GM12878 (cell line): Measurements from ENCODE around the gene EMILIN3. TPM values are rescaled to one million over a fixed set of nuclear protein-coding genes. Genes with fewer than 3 reads are reported as not detected.

Experiments used
- ATAC-seq: fragments of 200-7000 bp; cut with Tn5 transposase; 3 replicates; pipeline ENCODE4 v1.9.1; 2020; ENCODE audit warnings: mild to moderate bottlenecking, moderate library complexity
- BruUV-seq: library from RNA; stranded (reverse); fragments of 400-500 nt; replicated peaks from 2 replicates; lab custom pipeline; 2021; lab: Mats Ljungman, UMichigan
- CTCF ChIA-PET: fragments of 300-600 bp; sonication (Branson Sonifier 250); formaldehyde crosslinking; extraction: SDS; loops from one replicate; lab custom pipeline; 2021; ENCODE audit warnings: inconsistent platforms; lab: Yijun Ruan, JAX
- POLR2A ChIA-PET: fragments of 350-600 bp; formaldehyde crosslinking; extraction: SDS; loops from one replicate; lab custom pipeline; 2021; ENCODE audit warnings: inconsistent platforms; lab: Charles Lee
- RAD21 ChIA-PET: fragments of 300-600 bp; sonication (Branson Sonifier 250); formaldehyde crosslinking; loops from one replicate; lab custom pipeline; 2023; ENCODE audit warnings: antibody characterized with exemption; ENCODE audit not compliant: unreplicated experiment; lab: Charles Lee
- SMC1A ChIA-PET: fragments of 300-600 bp; sonication (Branson Sonifier 250); formaldehyde crosslinking; loops from one replicate; lab custom pipeline; 2023; ENCODE audit not compliant: unreplicated experiment, uncharacterized antibody; lab: Charles Lee
- DNase-seq: peaks from one replicate; pipeline ENCODE4 v3.0.0-alpha.2; 2011; ENCODE audit warnings: low read depth, low spot score
- FAIRE-seq: peaks from 3 replicates; lab custom pipeline; 2011; peaks lifted over from hg19 to GRCh38; lab: Jason Lieb, UNC
- H2AFZ ChIP-seq: 2 replicates; pipeline ENCODE4 v1.6.0; 2011; ENCODE audit warnings: low read depth, low read length, control low read depth; ENCODE audit not compliant: control insufficient read depth
- H3K27ac ChIP-seq: 2 replicates; pipeline ENCODE4 v1.5.1; 2011; ENCODE audit warnings: control low read depth; ENCODE audit not compliant: control insufficient read depth, insufficient read depth
- H3K27me3 ChIP-seq, 2 experiments: replicated peaks in 1 of 2; 2 replicates each; pipeline versions ENCODE4 v1.6.0 to v1.6.1; 2011; ENCODE audit warnings: low read length in 1 of 2; ENCODE audit not compliant: control insufficient read depth in 2 of 2, insufficient read depth in 2 of 2
- H3K36me3 ChIP-seq, 2 experiments: 2 replicates each; pipeline ENCODE4 v1.5.1; 2011; ENCODE audit warnings: low read length in 1 of 2; ENCODE audit not compliant: control insufficient read depth in 2 of 2, insufficient read depth in 2 of 2
- H3K4me1 ChIP-seq: 2 replicates; pipeline ENCODE4 v1.6.1; 2011; ENCODE audit warnings: mild to moderate bottlenecking, low read length, moderate library complexity, mixed read lengths; ENCODE audit not compliant: control insufficient read depth, insufficient read depth
- H3K4me2 ChIP-seq: 2 replicates; pipeline ENCODE4 v1.6.0; 2011; ENCODE audit warnings: control low read depth; ENCODE audit not compliant: control insufficient read depth, insufficient read depth
- H3K4me3 ChIP-seq: fragments of 200-600 bp; sonication (generic); 2 replicates; pipeline ENCODE4 v1.5.1; 2016
- H3K79me2 ChIP-seq: 2 replicates; pipeline ENCODE4 v1.6.0; 2011; ENCODE audit warnings: low read length; ENCODE audit not compliant: control insufficient read depth, insufficient read depth
- H3K9ac ChIP-seq: 2 replicates; pipeline ENCODE4 v1.8.0; 2011; ENCODE audit warnings: low read length, control low read depth, mixed read lengths; ENCODE audit not compliant: control insufficient read depth, insufficient read depth
- H3K9me3 ChIP-seq: replicated peaks from 3 replicates; pipeline ENCODE4 v1.5.1; 2011; ENCODE audit warnings: mild to moderate bottlenecking, low read length; ENCODE audit not compliant: control insufficient read depth, insufficient read depth
- H4K20me1 ChIP-seq: 2 replicates; pipeline ENCODE4 v1.6.0; 2011; ENCODE audit not compliant: control insufficient read depth, insufficient read depth
- CEBPB ChIP-seq, 2 experiments: fragments of 150-350 bp in 1 of 2; IDR thresholded peaks; 2 replicates each; pipeline ENCODE4 v1.6.1; 2012 to 2014; ENCODE audit warnings: low read depth in 2 of 2, low read length in 2 of 2, borderline replicate concordance in 1 of 2, inconsistent platforms in 1 of 2
- CEBPZ ChIP-seq: fragments of 150-350 bp; IDR thresholded peaks from 2 replicates; pipeline ENCODE4 v1.6.1; 2016; ENCODE audit warnings: low read depth, low read length
- CREB1 ChIP-seq: IDR thresholded peaks from 2 replicates; pipeline ENCODE4 v1.6.1; 2012; ENCODE audit warnings: low read depth, mild to moderate bottlenecking, inconsistent platforms
- JUNB ChIP-seq: IDR thresholded peaks from 2 replicates; pipeline ENCODE4 v1.6.1; 2016; ENCODE audit warnings: antibody characterized with exemption, mild to moderate bottlenecking
- NFXL1 ChIP-seq: fragments of 450-650 bp; IDR thresholded peaks from 2 replicates; pipeline ENCODE4 v1.6.1; 2017; ENCODE audit warnings: antibody characterized with exemption, mild to moderate bottlenecking, borderline replicate concordance
- POLR2A ChIP-seq: IDR thresholded peaks from 2 replicates; pipeline ENCODE4 v1.6.1; 2011; ENCODE audit warnings: low read depth, mild to moderate bottlenecking, low read length
- POLR2AphosphoS2 ChIP-seq: IDR thresholded peaks from 2 replicates; pipeline ENCODE4 v1.6.1; 2011; ENCODE audit warnings: low read depth, mild to moderate bottlenecking, low read length, improper control_type of control experiment, moderate library complexity
- POU2F2 ChIP-seq: IDR thresholded peaks from 3 replicates; pipeline ENCODE4 v1.6.1; 2011; ENCODE audit warnings: low read depth, mild to moderate bottlenecking, low read length, borderline replicate concordance
- RELA ChIP-seq: fragments of 450-650 bp; IDR thresholded peaks from 2 replicates; pipeline ENCODE4 v1.8.0; 2014; ENCODE audit warnings: borderline replicate concordance; ENCODE audit not compliant: partially characterized antibody
- SIN3A ChIP-seq: IDR thresholded peaks from 2 replicates; pipeline ENCODE4 v1.6.1; 2012; ENCODE audit warnings: low read depth, low read length, improper control_type of control experiment
- SMAD1 ChIP-seq: fragments of 450-650 bp; IDR thresholded peaks from 2 replicates; pipeline ENCODE4 v1.6.1; 2018; ENCODE audit warnings: mild to moderate bottlenecking, low read depth; ENCODE audit not compliant: partially characterized antibody
- WRNIP1 ChIP-seq: IDR thresholded peaks from 2 replicates; pipeline ENCODE4 v1.6.1; 2011; ENCODE audit warnings: low read depth, low read length, improper control_type of control experiment, borderline replicate concordance
- YBX1 ChIP-seq: fragments of 450-650 bp; IDR thresholded peaks from 2 replicates; pipeline ENCODE4 v1.6.1; 2016; ENCODE audit warnings: antibody characterized with exemption
- ZNF207 ChIP-seq: fragments of 450-650 bp; IDR thresholded peaks from 2 replicates; pipeline ENCODE4 v1.6.1; 2014; ENCODE audit warnings: antibody characterized with exemption, mild to moderate bottlenecking, borderline replicate concordance
- ZNF24 ChIP-seq: fragments of 450-650 bp; IDR thresholded peaks from 2 replicates; pipeline ENCODE4 v1.6.1; 2017; ENCODE audit warnings: antibody characterized with exemption, mild to moderate bottlenecking
- ZNF592 ChIP-seq: fragments of 450-650 bp; IDR thresholded peaks from 2 replicates; pipeline ENCODE4 v1.6.1; 2017; ENCODE audit warnings: mild to moderate bottlenecking, moderate library complexity
- ZNF622 ChIP-seq: fragments of 450-650 bp; IDR thresholded peaks from 2 replicates; pipeline ENCODE4 v1.6.1; 2017; ENCODE audit warnings: mild to moderate bottlenecking, inconsistent platforms
- ZZZ3 ChIP-seq: IDR thresholded peaks from 2 replicates; pipeline ENCODE4 v1.6.1; 2011; ENCODE audit warnings: low read depth; ENCODE audit not compliant: control insufficient read depth, insufficient read length
- WGBS: methylation state at CpG from one replicate; pipeline ENCODE4 v1.1.6; 2016; ENCODE audit warnings: low lambda C conversion rate; ENCODE audit not compliant: insufficient replicate concordance, insufficient coverage; ENCODE audit errors: missing lambda C conversion rate; 5-methylcytosine and 5-hydroxymethylcytosine counted together
- in situ Hi-C: fragments of 300-500 bp; cut with MboI; formaldehyde crosslinking; loops from 9 replicates; pipeline ENCODE4 v1.14.3; 2018; ENCODE audit warnings: mixed read lengths
- intact Hi-C: fragments of 100-400 bp; cut with micrococcal nuclease; formaldehyde crosslinking; loops from one replicate; pipeline ENCODE4 v1.14.2; 2022; ENCODE audit not compliant: unreplicated experiment
- polyA plus RNA-seq, 11 experiments: library from polyadenylated mRNA; depleted of rRNA in 4 of 11; unstranded in 6 of 11; stranded (reverse) in 5 of 11; fragments of >200 nt; fragmentation: Nextera tagmentation in 4 of 11; fragmentation: Illumina TruSeq in 1 of 11; extraction: Ambion mirVana in 4 of 11; extraction: Trizol in 1 of 11; gene quantifications; 1 replicate in 1 of 11; 2 replicates in 10 of 11; pipeline versions ENCODE4 v1.2.1 to v1.2.3, GENCODE V29; 2011 to 2016; ENCODE audit warnings: inconsistent platforms in 2 of 11, missing spikeins in 2 of 11, low read depth in 1 of 11
- total RNA-seq, 4 experiments: library from RNA; depleted of rRNA in 3 of 4; stranded (reverse); fragments of >200 nt in 3 of 4; fragmentation: Illumina TruSeq in 1 of 4; extraction: Trizol in 1 of 4; gene quantifications; 2 replicates each; pipeline versions ENCODE4 v1.2.1 to v1.2.3, GENCODE V29; 2013 to 2021

Gene EMILIN3
- total and polyA plus RNA-seq, 10 of the 15 experiments (the other 5 are each of a cell fraction or from before 2014, with no cell fraction given), result not detected

GRCh38 chr20:41391587-41392001, 25.0 kb upstream of the EMILIN3 start:
- Histone ChIP-seq H2AFZ (no peak overlapping the region), H3K27ac (no peak overlapping the region), H4K20me1 (no peaks in the 10 kb centered on the region), H3K9me3 (no peaks in the 10 kb centered on the region), H3K4me3 (no peak overlapping the region), H3K9ac (no peak overlapping the region), H3K36me3 (no peaks in the 10 kb centered on the region), H3K4me1 (no peaks in the 10 kb centered on the region), H3K27me3 (no peaks in the 10 kb centered on the region), H3K4me2 (no peak overlapping the region), H3K79me2 (no peaks in the 10 kb centered on the region)
- ChIA-PET POLR2A (interaction anchor here (0.6 kb wide), 1 partner anchor 76 kb away, joined by 3 read pairs; no protein-coding TSS in a partner anchor), SMC1A (no interaction called here), CTCF (no interaction called here), RAD21 (no interaction called here)
- FAIRE-seq (no peak), ATAC-seq (no peak), DNase-seq (no peak)
- intact Hi-C loops, result no loop called here
- in situ Hi-C loops, result no loop called here
- no peak for TF ChIP-seq ZNF24
- TF ChIP-seq NFXL1, result no peak
- no peak for TF ChIP-seq ZZZ3
- TF ChIP-seq CEBPZ, result no peak
- TF ChIP-seq ZNF207, result no peak
- TF ChIP-seq WRNIP1, result no peak
- no peak for TF ChIP-seq CREB1
- no peak for TF ChIP-seq YBX1
- TF ChIP-seq SIN3A, result no peak
- no peak for TF ChIP-seq ZNF592
- TF ChIP-seq POLR2AphosphoS2, result no peak
- no peak for TF ChIP-seq ZNF622
- no peak for TF ChIP-seq POLR2A
- TF ChIP-seq SMAD1, result no peak
- TF ChIP-seq POU2F2, result no peak
- TF ChIP-seq JUNB, result no peak
- TF ChIP-seq RELA, result no peak
- no peak for TF ChIP-seq CEBPB (IDR thresholded peaks at IDR 0.05; ENCODE audit: borderline replicate concordance in 1 of 2, low read depth in 2 of 2, low read length in 2 of 2)
- WGBS, result 73% methylated on average over 10 of the region's 10 CpGs
- no TSS peak for BruUV-seq
